Measurements from ENCODE around the gene CARM1. TPM values are rescaled to one million over a fixed set of nuclear protein-coding genes. Genes with fewer than 3 reads are reported as not detected.

CARM1 gene
- total and polyA plus RNA-seq, 2 experiments from 2014 or later, result 43.3 to 118 TPM

DNA sequence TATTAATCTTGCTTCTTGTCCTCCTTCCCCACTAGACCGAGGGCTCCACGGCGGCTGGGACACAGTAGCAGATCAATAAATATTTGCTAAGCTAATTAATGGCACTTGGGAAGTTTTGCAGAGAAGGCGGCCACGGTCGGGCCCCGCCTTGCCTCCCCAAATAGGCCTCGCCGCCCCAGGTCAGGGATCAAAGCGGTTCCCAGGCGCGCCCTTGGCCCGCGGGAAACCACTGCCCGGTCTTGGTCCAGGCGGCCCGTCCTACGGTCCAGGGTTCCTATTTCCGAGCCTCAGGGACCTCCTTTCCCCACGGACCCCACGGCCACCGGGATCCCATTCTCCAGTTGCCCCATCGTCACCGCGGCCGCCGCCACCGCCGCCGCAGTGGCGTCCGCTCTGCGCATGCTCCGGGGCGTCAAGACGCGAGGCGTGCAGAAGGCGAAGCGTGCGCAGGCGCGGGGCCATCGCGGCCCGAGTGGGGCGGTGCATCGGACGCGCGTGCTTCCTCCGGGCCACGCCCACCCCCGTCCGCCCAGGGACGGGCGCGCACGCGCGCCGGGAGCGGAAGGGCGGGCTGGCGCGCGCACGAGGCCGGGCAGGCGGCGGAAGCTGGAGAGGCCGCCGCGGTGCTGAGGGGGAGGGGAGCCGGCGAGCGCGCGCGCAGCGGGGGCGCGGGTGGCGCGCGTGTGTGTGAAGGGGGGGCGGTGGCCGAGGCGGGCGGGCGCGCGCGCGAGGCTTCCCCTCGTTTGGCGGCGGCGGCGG is 89.1 kb downstream of the CARM1 start, which contains the start of gene SMARCA4 (continued):
- TF ChIP-seq POLR2AphosphoS5 (IDR thresholded peaks at IDR 0.05; ENCODE audit: low read depth), result peak; percentile 97
- no peak for TF ChIP-seq ZNF331 (CRISPR knock-in tag; IDR thresholded peaks at IDR 0.05; ENCODE audit: low read depth)
- TF ChIP-seq, protein P1, sequence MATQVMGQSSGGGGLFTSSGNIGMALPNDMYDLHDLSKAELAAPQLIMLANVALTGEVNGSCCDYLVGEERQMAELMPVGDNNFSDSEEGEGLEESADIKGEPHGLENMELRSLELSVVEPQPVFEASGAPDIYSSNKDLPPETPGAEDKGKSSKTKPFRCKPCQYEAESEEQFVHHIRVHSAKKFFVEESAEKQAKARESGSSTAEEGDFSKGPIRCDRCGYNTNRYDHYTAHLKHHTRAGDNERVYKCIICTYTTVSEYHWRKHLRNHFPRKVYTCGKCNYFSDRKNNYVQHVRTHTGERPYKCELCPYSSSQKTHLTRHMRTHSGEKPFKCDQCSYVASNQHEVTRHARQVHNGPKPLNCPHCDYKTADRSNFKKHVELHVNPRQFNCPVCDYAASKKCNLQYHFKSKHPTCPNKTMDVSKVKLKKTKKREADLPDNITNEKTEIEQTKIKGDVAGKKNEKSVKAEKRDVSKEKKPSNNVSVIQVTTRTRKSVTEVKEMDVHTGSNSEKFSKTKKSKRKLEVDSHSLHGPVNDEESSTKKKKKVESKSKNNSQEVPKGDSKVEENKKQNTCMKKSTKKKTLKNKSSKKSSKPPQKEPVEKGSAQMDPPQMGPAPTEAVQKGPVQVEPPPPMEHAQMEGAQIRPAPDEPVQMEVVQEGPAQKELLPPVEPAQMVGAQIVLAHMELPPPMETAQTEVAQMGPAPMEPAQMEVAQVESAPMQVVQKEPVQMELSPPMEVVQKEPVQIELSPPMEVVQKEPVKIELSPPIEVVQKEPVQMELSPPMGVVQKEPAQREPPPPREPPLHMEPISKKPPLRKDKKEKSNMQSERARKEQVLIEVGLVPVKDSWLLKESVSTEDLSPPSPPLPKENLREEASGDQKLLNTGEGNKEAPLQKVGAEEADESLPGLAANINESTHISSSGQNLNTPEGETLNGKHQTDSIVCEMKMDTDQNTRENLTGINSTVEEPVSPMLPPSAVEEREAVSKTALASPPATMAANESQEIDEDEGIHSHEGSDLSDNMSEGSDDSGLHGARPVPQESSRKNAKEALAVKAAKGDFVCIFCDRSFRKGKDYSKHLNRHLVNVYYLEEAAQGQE (IDR thresholded peaks at IDR 0.05; ENCODE audit: unreplicated experiment), result no peak
- TF ChIP-seq STAT1 (IDR thresholded peaks at IDR 0.05; ENCODE audit: unreplicated experiment), result no peak
- no peak for TF ChIP-seq JUNB (IDR thresholded peaks at IDR 0.05; ENCODE audit: unreplicated experiment)
- TF ChIP-seq EZH2 (IDR thresholded peaks at IDR 0.05; ENCODE audit: low read depth, unreplicated experiment), result no peak
- TF ChIP-seq ZNF114 (CRISPR knock-in tag; IDR thresholded peaks at IDR 0.05), result no peak

DNA sequence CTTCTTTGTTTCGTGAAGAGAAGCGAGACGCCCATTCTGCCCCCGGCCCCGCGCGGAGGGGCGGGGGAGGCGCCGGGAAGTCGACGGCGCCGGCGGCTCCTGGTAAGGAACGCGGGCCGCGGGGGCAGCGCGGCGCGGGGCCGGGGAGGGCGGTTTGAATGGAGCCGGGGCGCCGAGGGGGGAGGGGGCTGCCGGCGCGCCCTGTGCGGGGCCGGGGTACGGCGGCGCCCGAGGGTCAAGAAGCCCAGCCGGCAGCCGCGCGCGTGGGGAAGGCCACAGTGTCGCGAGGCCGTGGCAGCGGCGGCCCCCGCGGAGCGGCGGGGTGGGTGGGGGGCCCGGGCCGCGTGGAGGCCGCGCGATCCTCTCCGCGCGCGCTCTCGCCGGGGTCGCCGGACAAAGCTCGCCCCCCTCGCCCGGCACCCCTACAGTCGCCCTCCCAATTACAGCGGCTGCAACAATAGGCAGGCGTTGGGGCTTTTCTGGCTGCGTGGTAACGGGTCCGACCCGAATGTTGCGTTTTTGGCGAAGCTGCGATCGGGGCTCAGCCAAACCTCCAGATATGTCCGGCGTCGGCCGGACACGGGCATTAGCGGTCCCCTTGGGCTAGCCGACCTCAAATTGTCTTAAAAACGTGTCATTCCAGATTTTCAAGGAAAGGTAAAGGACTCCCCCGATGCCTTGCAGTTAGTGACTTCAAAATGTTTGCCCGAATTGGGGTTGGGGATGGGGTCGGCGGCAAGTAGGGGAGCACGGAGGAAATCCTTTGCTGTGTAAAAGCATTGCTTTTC is 89.9 kb downstream of the CARM1 start:
- peak overlapping the region; percentile 95 for H3K27ac Mint-ChIP-seq
- H3K79me2 ChIP-seq (replicated peaks; ENCODE audit: insufficient read depth), result peaks cover 50% of the 10 kb centered on the region
- H3K27me3 Mint-ChIP-seq (ENCODE audit: insufficient read depth, low read depth, poor library complexity), result peaks cover 8% of the 10 kb centered on the region
- H3K4me1 ChIP-seq (ENCODE audit: insufficient read depth), result peaks cover 22% of the 10 kb centered on the region; the same call in 1 of the 2 replicates
- peak overlapping the region; percentile 97 for H3K4me3 ChIP-seq
- peak overlapping the region; percentile 89 for H3K27ac ChIP-seq (ENCODE audit: low read depth)
- H3K27me3 ChIP-seq (ENCODE audit: insufficient read depth), result no peaks in the 10 kb centered on the region
- H3K36me3 ChIP-seq (ENCODE audit: insufficient read depth), result no peaks in the 10 kb centered on the region; the same call in 1 of the 2 replicates
- H3K4me3 Mint-ChIP-seq, result peak overlapping the region; percentile 91
- no peaks in the 10 kb centered on the region for H3K9me3 Mint-ChIP-seq
- ATAC-seq (peak; percentile 32), DNase-seq (ENCODE audit: low spot score) (peak; percentile 76)
- H3K9me2 ChIP-seq (ENCODE audit: insufficient read depth), result no peaks in the 10 kb centered on the region
- H2AFZ ChIP-seq, result 0 out of 2 replicates have a peak overlapping the region, but pooled peaks have one; percentile 9
- peak overlapping the region; percentile 85 for H3K4me2 ChIP-seq
- peaks cover 30% of the 10 kb centered on the region for H4K20me1 ChIP-seq (replicated peaks; ENCODE audit: insufficient read depth)
- 0 out of 2 replicates have a peak, but pooled peaks cover 18% of the 10 kb centered on the region for H3F3A ChIP-seq (replicated peaks; ENCODE audit: low read depth)
- peaks cover 27% of the 10 kb centered on the region for H3K4me1 Mint-ChIP-seq
- H3K36me3 Mint-ChIP-seq (ENCODE audit: low read depth), result peaks cover 30% of the 10 kb centered on the region
- TF ChIP-seq, protein P2, sequence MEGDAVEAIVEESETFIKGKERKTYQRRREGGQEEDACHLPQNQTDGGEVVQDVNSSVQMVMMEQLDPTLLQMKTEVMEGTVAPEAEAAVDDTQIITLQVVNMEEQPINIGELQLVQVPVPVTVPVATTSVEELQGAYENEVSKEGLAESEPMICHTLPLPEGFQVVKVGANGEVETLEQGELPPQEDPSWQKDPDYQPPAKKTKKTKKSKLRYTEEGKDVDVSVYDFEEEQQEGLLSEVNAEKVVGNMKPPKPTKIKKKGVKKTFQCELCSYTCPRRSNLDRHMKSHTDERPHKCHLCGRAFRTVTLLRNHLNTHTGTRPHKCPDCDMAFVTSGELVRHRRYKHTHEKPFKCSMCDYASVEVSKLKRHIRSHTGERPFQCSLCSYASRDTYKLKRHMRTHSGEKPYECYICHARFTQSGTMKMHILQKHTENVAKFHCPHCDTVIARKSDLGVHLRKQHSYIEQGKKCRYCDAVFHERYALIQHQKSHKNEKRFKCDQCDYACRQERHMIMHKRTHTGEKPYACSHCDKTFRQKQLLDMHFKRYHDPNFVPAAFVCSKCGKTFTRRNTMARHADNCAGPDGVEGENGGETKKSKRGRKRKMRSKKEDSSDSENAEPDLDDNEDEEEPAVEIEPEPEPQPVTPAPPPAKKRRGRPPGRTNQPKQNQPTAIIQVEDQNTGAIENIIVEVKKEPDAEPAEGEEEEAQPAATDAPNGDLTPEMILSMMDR (conservative IDR thresholded peaks at IDR 0.05; ENCODE audit: low read depth in 2 of 2), result no peak
- TF ChIP-seq, protein P3, sequence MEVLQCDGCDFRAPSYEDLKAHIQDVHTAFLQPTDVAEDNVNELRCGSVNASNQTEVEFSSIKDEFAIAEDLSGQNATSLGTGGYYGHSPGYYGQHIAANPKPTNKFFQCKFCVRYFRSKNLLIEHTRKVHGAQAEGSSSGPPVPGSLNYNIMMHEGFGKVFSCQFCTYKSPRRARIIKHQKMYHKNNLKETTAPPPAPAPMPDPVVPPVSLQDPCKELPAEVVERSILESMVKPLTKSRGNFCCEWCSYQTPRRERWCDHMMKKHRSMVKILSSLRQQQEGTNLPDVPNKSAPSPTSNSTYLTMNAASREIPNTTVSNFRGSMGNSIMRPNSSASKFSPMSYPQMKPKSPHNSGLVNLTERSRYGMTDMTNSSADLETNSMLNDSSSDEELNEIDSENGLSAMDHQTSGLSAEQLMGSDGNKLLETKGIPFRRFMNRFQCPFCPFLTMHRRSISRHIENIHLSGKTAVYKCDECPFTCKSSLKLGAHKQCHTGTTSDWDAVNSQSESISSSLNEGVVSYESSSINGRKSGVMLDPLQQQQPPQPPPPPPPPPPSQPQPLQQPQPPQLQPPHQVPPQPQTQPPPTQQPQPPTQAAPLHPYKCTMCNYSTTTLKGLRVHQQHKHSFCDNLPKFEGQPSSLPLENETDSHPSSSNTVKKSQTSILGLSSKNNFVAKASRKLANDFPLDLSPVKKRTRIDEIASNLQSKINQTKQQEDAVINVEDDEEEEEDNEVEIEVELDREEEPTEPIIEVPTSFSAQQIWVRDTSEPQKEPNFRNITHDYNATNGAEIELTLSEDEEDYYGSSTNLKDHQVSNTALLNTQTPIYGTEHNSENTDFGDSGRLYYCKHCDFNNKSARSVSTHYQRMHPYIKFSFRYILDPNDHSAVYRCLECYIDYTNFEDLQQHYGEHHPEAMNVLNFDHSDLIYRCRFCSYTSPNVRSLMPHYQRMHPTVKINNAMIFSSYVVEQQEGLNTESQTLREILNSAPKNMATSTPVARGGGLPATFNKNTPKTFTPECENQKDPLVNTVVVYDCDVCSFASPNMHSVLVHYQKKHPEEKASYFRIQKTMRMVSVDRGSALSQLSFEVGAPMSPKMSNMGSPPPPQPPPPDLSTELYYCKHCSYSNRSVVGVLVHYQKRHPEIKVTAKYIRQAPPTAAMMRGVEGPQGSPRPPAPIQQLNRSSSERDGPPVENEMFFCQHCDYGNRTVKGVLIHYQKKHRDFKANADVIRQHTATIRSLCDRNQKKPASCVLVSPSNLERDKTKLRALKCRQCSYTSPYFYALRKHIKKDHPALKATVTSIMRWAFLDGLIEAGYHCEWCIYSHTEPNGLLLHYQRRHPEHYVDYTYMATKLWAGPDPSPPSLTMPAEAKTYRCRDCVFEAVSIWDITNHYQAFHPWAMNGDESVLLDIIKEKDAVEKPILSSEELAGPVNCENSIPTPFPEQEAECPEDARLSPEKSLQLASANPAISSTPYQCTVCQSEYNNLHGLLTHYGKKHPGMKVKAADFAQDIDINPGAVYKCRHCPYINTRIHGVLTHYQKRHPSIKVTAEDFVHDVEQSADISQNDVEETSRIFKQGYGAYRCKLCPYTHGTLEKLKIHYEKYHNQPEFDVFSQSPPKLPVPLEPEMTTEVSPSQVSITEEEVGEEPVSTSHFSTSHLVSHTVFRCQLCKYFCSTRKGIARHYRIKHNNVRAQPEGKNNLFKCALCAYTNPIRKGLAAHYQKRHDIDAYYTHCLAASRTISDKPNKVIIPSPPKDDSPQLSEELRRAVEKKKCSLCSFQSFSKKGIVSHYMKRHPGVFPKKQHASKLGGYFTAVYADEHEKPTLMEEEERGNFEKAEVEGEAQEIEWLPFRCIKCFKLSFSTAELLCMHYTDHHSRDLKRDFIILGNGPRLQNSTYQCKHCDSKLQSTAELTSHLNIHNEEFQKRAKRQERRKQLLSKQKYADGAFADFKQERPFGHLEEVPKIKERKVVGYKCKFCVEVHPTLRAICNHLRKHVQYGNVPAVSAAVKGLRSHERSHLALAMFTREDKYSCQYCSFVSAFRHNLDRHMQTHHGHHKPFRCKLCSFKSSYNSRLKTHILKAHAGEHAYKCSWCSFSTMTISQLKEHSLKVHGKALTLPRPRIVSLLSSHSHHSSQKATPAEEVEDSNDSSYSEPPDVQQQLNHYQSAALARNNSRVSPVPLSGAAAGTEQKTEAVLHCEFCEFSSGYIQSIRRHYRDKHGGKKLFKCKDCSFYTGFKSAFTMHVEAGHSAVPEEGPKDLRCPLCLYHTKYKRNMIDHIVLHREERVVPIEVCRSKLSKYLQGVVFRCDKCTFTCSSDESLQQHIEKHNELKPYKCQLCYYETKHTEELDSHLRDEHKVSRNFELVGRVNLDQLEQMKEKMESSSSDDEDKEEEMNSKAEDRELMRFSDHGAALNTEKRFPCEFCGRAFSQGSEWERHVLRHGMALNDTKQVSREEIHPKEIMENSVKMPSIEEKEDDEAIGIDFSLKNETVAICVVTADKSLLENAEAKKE (CRISPR knock-in tag; IDR thresholded peaks at IDR 0.05), result no peak
- TF ChIP-seq JUNB (IDR thresholded peaks at IDR 0.05; ENCODE audit: unreplicated experiment) (no peak), EZH2phosphoT487 (IDR thresholded peaks at IDR 0.05; ENCODE audit: unreplicated experiment) (no peak)
